Neural progenitor cell (in vitro differentiated cells): ENCODE data around the gene DOK1. TPM values are rescaled to one million over a fixed set of nuclear protein-coding genes. Genes with fewer than 3 reads are reported as not detected.

Experiments
- DNase-seq: peaks from one replicate; pipeline ENCODE4 v3.0.0-alpha.2; 2016; ENCODE audit warnings: low spot score
- H2AFZ ChIP-seq: fragments of 200-600 bp; sonication (generic); replicated peaks from 2 replicates; pipeline ENCODE4 v1.6.1; 2016; ENCODE audit warnings: antibody characterized with exemption
- H3F3A ChIP-seq: fragments of 200-600 bp; sonication (generic); 2 replicates; pipeline ENCODE4 v1.6.1; 2016; ENCODE audit warnings: antibody characterized with exemption, low read depth
- H3K27ac ChIP-seq: fragments of 200-600 bp; sonication (generic); 2 replicates; pipeline ENCODE4 v1.5.1; 2016; ENCODE audit warnings: mild to moderate bottlenecking
- H3K27me3 ChIP-seq: fragments of 200-600 bp; sonication (generic); 2 replicates; pipeline ENCODE4 v1.6.1; 2016; ENCODE audit warnings: mild to moderate bottlenecking, moderate library complexity
- H3K36me3 ChIP-seq: fragments of 200-600 bp; sonication (generic); 2 replicates; pipeline ENCODE4 v1.5.1; 2016
- H3K4me1 ChIP-seq: fragments of 200-600 bp; sonication (generic); 2 replicates; pipeline ENCODE4 v1.6.1; 2016; ENCODE audit warnings: mixed run types
- H3K4me2 ChIP-seq: fragments of 200-600 bp; sonication (generic); 2 replicates; pipeline ENCODE4 v1.6.1; 2016
- H3K4me3 ChIP-seq: fragments of 200-600 bp; sonication (generic); 2 replicates; pipeline ENCODE4 v1.5.1; 2016
- H3K79me2 ChIP-seq: fragments of 200-600 bp; sonication (generic); 2 replicates; pipeline ENCODE4 v1.6.1; 2016; ENCODE audit warnings: low read depth
- H3K9ac ChIP-seq: fragments of 200-600 bp; sonication (generic); 2 replicates; pipeline ENCODE4 v1.6.1; 2016
- H3K9me3 ChIP-seq: fragments of 200-600 bp; sonication (generic); 2 replicates; pipeline ENCODE4 v1.5.1; 2016; ENCODE audit warnings: low read depth
- H4K20me1 ChIP-seq: fragments of 200-600 bp; sonication (generic); 2 replicates; pipeline ENCODE4 v1.6.1; 2016; ENCODE audit warnings: low read depth
- H3K27ac Mint-ChIP-seq: 3 replicates; pipeline ENCODE4 v1.8.0; 2021; ENCODE audit warnings: mixed read lengths
- H3K27me3 Mint-ChIP-seq: 2 replicates; pipeline ENCODE4 v1.8.0; 2022; ENCODE audit warnings: low read depth, mild to moderate bottlenecking, inconsistent platforms, moderate library complexity, mixed read lengths; ENCODE audit not compliant: insufficient read depth
- H3K36me3 Mint-ChIP-seq: 3 replicates; pipeline ENCODE4 v1.8.0; 2021; ENCODE audit warnings: mixed read lengths
- H3K4me1 Mint-ChIP-seq: 3 replicates; pipeline ENCODE4 v1.8.0; 2021; ENCODE audit warnings: mixed read lengths
- H3K4me3 Mint-ChIP-seq: 3 replicates; pipeline ENCODE4 v1.8.0; 2021; ENCODE audit warnings: mild to moderate bottlenecking, moderate library complexity, mixed read lengths
- H3K9me3 Mint-ChIP-seq: 3 replicates; pipeline ENCODE4 v1.8.0; 2020; ENCODE audit warnings: mixed read lengths
- EZH2 ChIP-seq: fragments of 200-600 bp; sonication (generic); IDR thresholded peaks from 2 replicates; pipeline ENCODE4 v1.6.1; 2017; ENCODE audit warnings: antibody characterized with exemption, mild to moderate bottlenecking, moderate library complexity
- EZH2phosphoT487 ChIP-seq: fragments of 200-600 bp; sonication (generic); IDR thresholded peaks from 2 replicates; pipeline ENCODE4 v1.6.1; 2017; ENCODE audit warnings: antibody characterized with exemption
- total RNA-seq: library from RNA; depleted of rRNA; stranded (reverse); fragments of >200 nt; gene quantifications from 2 replicates; pipeline ENCODE4 v1.2.3, GENCODE V29; 2015; ENCODE audit warnings: low replicate concordance
- TF ChIP-seq, protein P1 (sequence below): fragments of 200-600 bp; sonication (generic); IDR thresholded peaks from 2 replicates; pipeline ENCODE4 v1.5.1; 2017; ENCODE audit warnings: antibody characterized with exemption, mild to moderate bottlenecking

Gene DOK1
- total RNA-seq, 1 donor from 2014 or later = 3.4 TPM

DNA sequence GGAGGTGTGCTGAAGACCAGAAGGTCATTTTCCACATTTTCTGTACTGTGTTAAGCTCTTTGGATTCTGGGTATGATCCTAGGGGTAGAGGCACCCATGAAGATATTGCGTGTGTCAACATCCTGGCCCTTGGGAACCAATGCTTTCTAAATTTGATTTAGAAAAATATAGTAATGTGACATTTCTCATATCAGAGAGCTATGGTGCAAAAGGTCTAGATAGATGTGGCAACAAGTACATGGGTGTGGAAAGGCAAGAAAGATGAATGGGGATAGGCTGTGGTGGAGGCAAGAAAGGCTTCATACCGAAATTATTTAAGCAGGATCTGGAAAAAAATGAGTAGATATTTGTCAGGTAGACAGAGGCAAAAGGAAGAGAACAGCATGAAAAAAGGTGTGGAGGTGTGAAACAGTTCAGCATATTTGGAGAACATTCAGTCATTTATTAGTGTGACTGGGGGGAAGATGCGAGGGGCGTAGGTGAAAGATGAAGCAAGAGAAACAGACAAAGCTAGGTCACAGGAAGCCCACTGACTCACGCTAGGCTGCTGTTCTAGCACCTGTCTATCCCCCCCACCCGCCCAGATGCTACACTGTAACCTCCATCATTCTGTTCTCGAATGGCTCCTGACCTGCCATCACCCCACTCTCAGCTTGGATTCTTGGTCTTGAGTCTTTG is 11.7 kb downstream of the DOK1 start:
- Mint-ChIP-seq H3K4me1 (peaks cover 2% of the 10 kb centered on the region), H3K27ac (no peak overlapping the region), H3K4me3 (no peak overlapping the region), H3K27me3 (peaks cover 7% of the 10 kb centered on the region), H3K9me3 (no peaks in the 10 kb centered on the region), H3K36me3 (no peaks in the 10 kb centered on the region)
- no peaks in the 10 kb centered on the region for H3K4me1 ChIP-seq
- no peaks in the 10 kb centered on the region for H3K36me3 ChIP-seq
- H3K27ac ChIP-seq = no peak overlapping the region
- peaks cover 38% of the 10 kb centered on the region for H3K27me3 ChIP-seq
- H3K79me2 ChIP-seq = no peaks in the 10 kb centered on the region
- H3K9ac ChIP-seq = no peak overlapping the region
- no peak overlapping the region for H3K4me2 ChIP-seq
- H4K20me1 ChIP-seq = no peaks in the 10 kb centered on the region
- H3K4me3 ChIP-seq = no peak overlapping the region
- TF ChIP-seq EZH2phosphoT487 (no peak), EZH2 (no peak)
- TF ChIP-seq, protein P1, sequence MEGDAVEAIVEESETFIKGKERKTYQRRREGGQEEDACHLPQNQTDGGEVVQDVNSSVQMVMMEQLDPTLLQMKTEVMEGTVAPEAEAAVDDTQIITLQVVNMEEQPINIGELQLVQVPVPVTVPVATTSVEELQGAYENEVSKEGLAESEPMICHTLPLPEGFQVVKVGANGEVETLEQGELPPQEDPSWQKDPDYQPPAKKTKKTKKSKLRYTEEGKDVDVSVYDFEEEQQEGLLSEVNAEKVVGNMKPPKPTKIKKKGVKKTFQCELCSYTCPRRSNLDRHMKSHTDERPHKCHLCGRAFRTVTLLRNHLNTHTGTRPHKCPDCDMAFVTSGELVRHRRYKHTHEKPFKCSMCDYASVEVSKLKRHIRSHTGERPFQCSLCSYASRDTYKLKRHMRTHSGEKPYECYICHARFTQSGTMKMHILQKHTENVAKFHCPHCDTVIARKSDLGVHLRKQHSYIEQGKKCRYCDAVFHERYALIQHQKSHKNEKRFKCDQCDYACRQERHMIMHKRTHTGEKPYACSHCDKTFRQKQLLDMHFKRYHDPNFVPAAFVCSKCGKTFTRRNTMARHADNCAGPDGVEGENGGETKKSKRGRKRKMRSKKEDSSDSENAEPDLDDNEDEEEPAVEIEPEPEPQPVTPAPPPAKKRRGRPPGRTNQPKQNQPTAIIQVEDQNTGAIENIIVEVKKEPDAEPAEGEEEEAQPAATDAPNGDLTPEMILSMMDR = no peak
- DNase-seq = no peak
- no peaks in the 10 kb centered on the region for H3K9me3 ChIP-seq
- H3F3A ChIP-seq = no peaks in the 10 kb centered on the region
- H2AFZ ChIP-seq = no peak overlapping the region

GRCh38 chr2:74566754-74567085 is 12.2 kb downstream of the DOK1 start:
- Histone ChIP-seq H3K4me3 (no peak overlapping the region), H3K4me2 (no peak overlapping the region), H2AFZ (no peak overlapping the region), H3K79me2 (no peaks in the 10 kb centered on the region), H3K4me1 (no peaks in the 10 kb centered on the region), H3K27ac (no peak overlapping the region), H3F3A (no peaks in the 10 kb centered on the region), H4K20me1 (no peaks in the 10 kb centered on the region), H3K36me3 (no peaks in the 10 kb centered on the region), H3K9me3 (no peaks in the 10 kb centered on the region), H3K27me3 (peaks cover 33% of the 10 kb centered on the region), H3K9ac (no peak overlapping the region)
- H3K27ac Mint-ChIP-seq = no peak overlapping the region
- H3K36me3 Mint-ChIP-seq = no peaks in the 10 kb centered on the region
- TF ChIP-seq EZH2phosphoT487 (no peak), EZH2 (no peak)
- TF ChIP-seq, protein P1 = no peak
- no peak for DNase-seq
- H3K9me3 Mint-ChIP-seq = no peaks in the 10 kb centered on the region
- peaks cover 2% of the 10 kb centered on the region for H3K4me1 Mint-ChIP-seq
- peaks cover 7% of the 10 kb centered on the region for H3K27me3 Mint-ChIP-seq
- no peak overlapping the region for H3K4me3 Mint-ChIP-seq

DNA sequence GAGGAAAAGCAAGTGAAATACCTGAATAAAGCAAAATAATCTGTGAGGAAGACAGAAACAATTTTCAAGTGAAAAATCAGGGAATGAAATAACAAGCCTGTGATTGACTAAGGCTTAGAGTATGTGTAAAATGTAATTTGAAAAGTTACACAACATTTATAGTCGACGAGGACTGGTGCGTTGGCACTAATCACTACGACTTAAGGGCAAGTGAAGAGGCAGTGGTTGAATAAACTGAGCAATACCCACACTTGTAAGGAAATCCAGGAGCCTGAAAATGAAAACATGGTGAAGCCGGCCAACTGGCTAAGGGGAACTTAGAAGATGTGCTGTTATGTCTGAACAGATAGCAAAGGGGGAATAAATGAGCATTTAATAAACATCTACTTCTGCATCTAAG is 13.4 kb downstream of the DOK1 start:
- Mint-ChIP-seq H3K9me3 (no peaks in the 10 kb centered on the region), H3K4me1 (no peaks in the 10 kb centered on the region), H3K36me3 (no peaks in the 10 kb centered on the region), H3K4me3 (no peak overlapping the region), H3K27ac (no peak overlapping the region), H3K27me3 (peaks cover 2% of the 10 kb centered on the region)
- DNase-seq = no peak
- H3K9ac ChIP-seq = no peak overlapping the region
- no peaks in the 10 kb centered on the region for H3K36me3 ChIP-seq
- no peaks in the 10 kb centered on the region for H4K20me1 ChIP-seq
- H3K4me2 ChIP-seq = no peak overlapping the region
- H3K27ac ChIP-seq = no peak overlapping the region
- H3F3A ChIP-seq = no peaks in the 10 kb centered on the region
- H3K4me1 ChIP-seq = no peaks in the 10 kb centered on the region
- peaks cover 22% of the 10 kb centered on the region for H3K27me3 ChIP-seq
- no peaks in the 10 kb centered on the region for H3K9me3 ChIP-seq
- no peaks in the 10 kb centered on the region for H3K79me2 ChIP-seq
- H2AFZ ChIP-seq = no peak overlapping the region
- TF ChIP-seq EZH2 (no peak), EZH2phosphoT487 (no peak)
- TF ChIP-seq, protein P1 = no peak
- H3K4me3 ChIP-seq = no peak overlapping the region
